Gastroesophageal sphincter (tissue), 4 donors: ENCODE data around the gene TRIOBP. TPM values are rescaled to one million over a fixed set of nuclear protein-coding genes. Genes with fewer than 3 reads are reported as not detected.

Experiments used
- ATAC-seq: fragments of 150-250 bp; one replicate; pipeline ENCODE4 v1.9.1; 2016; ENCODE audit warnings: mild to moderate bottlenecking, moderate library complexity
- H3K27ac ChIP-seq, 4 donors: fragments of 200-600 bp; sonication (generic) in 3 of 4; 1 replicate in 3 of 4; 2 replicates in 1 of 4; pipeline ENCODE4 v1.5.1; 2016 to 2019
- H3K27me3 ChIP-seq: fragments of 200-600 bp; sonication (generic); one replicate; pipeline ENCODE4 v1.5.1; 2019
- H3K36me3 ChIP-seq, 2 donors: fragments of 200-600 bp; sonication (generic); one replicate each; pipeline ENCODE4 v1.5.1; 2019; ENCODE audit warnings: control low read depth in 1 of 2
- H3K4me1 ChIP-seq, 3 donors: fragments of 200-600 bp; sonication (generic); 1 replicate in 2 of 3; 2 replicates in 1 of 3; pipeline ENCODE4 v1.5.1; 2016 to 2019; ENCODE audit warnings: control low read depth in 2 of 3
- H3K4me3 ChIP-seq, 2 donors: fragments of 200-600 bp; sonication (generic); one replicate each; pipeline ENCODE4 v1.5.1; 2019; ENCODE audit warnings: mild to moderate bottlenecking in 1 of 2, moderate library complexity in 1 of 2
- H3K9me3 ChIP-seq, 3 donors: fragments of 200-600 bp; sonication (generic); one replicate each; pipeline ENCODE4 v1.5.1; 2017 to 2019; ENCODE audit warnings: control low read depth in 2 of 3
- EP300 ChIP-seq: sonication (generic); formaldehyde crosslinking; IDR thresholded peaks from one replicate; pipeline ENCODE4 v1.6.1; 2017; ENCODE audit warnings: antibody characterized with exemption, mild to moderate bottlenecking
- POLR2A ChIP-seq, 2 donors: fragments of 450-650 bp; IDR thresholded peaks; one replicate each; pipeline ENCODE4 v1.6.1; 2017; ENCODE audit warnings: antibody characterized with exemption in 2 of 2, mild to moderate bottlenecking in 2 of 2, moderate library complexity in 1 of 2
- POLR2AphosphoS5 ChIP-seq: sonication (generic); formaldehyde crosslinking; IDR thresholded peaks from one replicate; pipeline ENCODE4 v1.6.1; 2017; ENCODE audit warnings: antibody characterized with exemption
- WGBS, 2 donors: methylation state at CpG; one replicate each; pipeline ENCODE4 v1.1.5; 2018; ENCODE audit warnings: low coverage in 1 of 2; 5-methylcytosine and 5-hydroxymethylcytosine counted together
- total RNA-seq, 4 donors: library from RNA; depleted of rRNA; stranded (reverse); fragments of >200 nt; gene quantifications; one replicate each; pipeline ENCODE4 v1.1.0, GENCODE V29; 2016
- TF ChIP-seq, protein P1 (sequence below), 4 experiments: fragments of 200-600 bp in 2 of 4; fragments of 450-650 bp in 2 of 4; sonication (generic) in 1 of 4; IDR thresholded peaks; one replicate each; pipeline ENCODE4 v1.5.1; 2017 to 2019; ENCODE audit warnings: antibody characterized with exemption in 4 of 4, mild to moderate bottlenecking in 2 of 4, moderate library complexity in 2 of 4

Gene TRIOBP
- total RNA-seq, 4 donors from 2014 or later = 128 to 234 (median 137) TPM

DNA sequence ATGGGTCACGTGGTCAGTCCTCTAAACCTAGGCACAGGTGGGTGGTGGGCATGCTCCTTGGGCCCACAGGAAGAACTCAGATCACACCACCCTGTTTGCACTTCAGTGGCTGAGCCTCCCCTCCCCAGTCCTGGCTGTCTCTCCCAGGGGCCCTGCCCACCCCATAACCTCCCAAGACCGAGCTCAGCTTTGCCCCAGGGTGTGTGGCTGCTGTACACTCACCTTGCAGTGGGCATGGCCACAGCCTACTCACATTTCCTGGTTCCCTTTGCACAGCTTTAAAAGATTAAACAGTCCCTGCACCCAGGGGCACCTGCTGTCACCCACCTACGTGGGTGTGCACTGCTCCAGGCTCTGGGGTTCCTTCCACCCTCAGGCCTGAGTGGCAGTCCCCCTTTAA, 13.8 kb downstream of the TRIOBP start:
- Histone ChIP-seq H3K36me3 (no peaks in the 10 kb centered on the region), H3K27me3 (no peaks in the 10 kb centered on the region), H3K9me3 (no peaks in the 10 kb centered on the region), H3K27ac (no peak overlapping the region), H3K4me3 (no peak overlapping the region), H3K4me1 (peaks cover 0 to 4% (median 0%) of the 10 kb centered on the region in 3 donors)
- WGBS, 2 donors = 92% methylated on average over 2 of the region's 3 CpGs; no CpG with 5 or more reads in 1 of the 2 donors
- TF ChIP-seq EP300 (no peak), POLR2A (IDR thresholded peaks at IDR 0.05) (no peak), POLR2AphosphoS5 (no peak)
- TF ChIP-seq, protein P1, sequence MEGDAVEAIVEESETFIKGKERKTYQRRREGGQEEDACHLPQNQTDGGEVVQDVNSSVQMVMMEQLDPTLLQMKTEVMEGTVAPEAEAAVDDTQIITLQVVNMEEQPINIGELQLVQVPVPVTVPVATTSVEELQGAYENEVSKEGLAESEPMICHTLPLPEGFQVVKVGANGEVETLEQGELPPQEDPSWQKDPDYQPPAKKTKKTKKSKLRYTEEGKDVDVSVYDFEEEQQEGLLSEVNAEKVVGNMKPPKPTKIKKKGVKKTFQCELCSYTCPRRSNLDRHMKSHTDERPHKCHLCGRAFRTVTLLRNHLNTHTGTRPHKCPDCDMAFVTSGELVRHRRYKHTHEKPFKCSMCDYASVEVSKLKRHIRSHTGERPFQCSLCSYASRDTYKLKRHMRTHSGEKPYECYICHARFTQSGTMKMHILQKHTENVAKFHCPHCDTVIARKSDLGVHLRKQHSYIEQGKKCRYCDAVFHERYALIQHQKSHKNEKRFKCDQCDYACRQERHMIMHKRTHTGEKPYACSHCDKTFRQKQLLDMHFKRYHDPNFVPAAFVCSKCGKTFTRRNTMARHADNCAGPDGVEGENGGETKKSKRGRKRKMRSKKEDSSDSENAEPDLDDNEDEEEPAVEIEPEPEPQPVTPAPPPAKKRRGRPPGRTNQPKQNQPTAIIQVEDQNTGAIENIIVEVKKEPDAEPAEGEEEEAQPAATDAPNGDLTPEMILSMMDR (IDR thresholded peaks at IDR 0.05) = no peak
- no peak for ATAC-seq

DNA sequence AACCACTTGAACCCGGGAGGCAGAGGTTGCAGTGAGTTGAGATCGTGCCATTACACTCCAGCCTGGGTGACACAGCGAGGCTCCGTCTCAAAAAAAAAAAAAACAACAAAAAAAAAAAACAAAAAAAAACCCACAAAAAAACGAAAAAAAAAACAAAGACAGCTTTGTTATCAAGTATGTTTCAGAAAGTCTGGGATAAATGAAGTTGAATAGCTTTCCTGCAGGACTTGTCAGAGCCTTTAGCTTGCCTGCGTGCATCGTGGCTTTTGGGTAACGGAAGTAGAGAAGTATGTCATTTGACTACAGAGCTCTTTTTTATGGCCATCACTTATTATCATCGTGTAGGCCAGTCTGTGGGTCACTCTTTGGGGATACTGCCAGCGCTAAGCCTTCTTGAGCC, 14.6 kb downstream of the TRIOBP start:
- WGBS, 2 donors = 83% methylated on average over 5 to 8 of the region's 10 CpGs
- H3K27me3 ChIP-seq = no peaks in the 10 kb centered on the region
- TF ChIP-seq EP300 = no peak
- no peak for TF ChIP-seq POLR2AphosphoS5
- TF ChIP-seq POLR2A (IDR thresholded peaks at IDR 0.05) = no peak
- TF ChIP-seq, protein P1 (IDR thresholded peaks at IDR 0.05) = no peak
- no peak overlapping the region for H3K4me3 ChIP-seq
- ATAC-seq = no peak
- H3K4me1 ChIP-seq = peaks cover 0 to 4% (median 0%) of the 10 kb centered on the region in 3 donors
- H3K27ac ChIP-seq = no peak overlapping the region
- H3K36me3 ChIP-seq = no peaks in the 10 kb centered on the region
- H3K9me3 ChIP-seq = no peaks in the 10 kb centered on the region

DNA sequence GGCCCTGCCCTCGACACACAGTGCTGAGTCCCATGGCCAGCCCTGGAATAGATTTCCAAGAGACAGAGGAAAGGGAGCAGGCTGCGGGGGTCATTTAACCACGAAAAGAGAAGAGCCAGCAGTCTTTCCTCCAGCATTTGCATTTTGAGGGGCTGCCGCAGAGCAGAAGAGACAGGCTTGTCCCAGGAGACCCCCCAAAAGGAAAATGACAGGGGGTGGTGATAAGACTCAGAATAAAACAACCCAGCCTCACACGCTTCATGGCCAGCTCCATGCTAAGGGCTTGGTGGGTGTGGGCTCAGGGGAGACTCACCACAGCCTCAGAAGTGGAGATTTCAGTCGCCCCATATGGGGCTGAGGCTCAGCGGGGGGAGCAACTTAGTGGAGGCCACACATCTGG, 16.9 kb downstream of the TRIOBP start:
- Histone ChIP-seq H3K27me3 (no peaks in the 10 kb centered on the region), H3K4me1 (peaks cover 0 to 2% (median 0%) of the 10 kb centered on the region in 3 donors), H3K9me3 (no peaks in the 10 kb centered on the region), H3K27ac (no peak overlapping the region), H3K4me3 (no peak overlapping the region), H3K36me3 (no peaks in the 10 kb centered on the region)
- WGBS, 2 donors = 94% methylated on average over 3 of the region's 7 CpGs; no CpG with 5 or more reads in 1 of the 2 donors
- TF ChIP-seq EP300 (no peak), POLR2A (IDR thresholded peaks at IDR 0.05) (no peak), POLR2AphosphoS5 (no peak)
- TF ChIP-seq, protein P1 (IDR thresholded peaks at IDR 0.05) = no peak
- no peak for ATAC-seq

DNA sequence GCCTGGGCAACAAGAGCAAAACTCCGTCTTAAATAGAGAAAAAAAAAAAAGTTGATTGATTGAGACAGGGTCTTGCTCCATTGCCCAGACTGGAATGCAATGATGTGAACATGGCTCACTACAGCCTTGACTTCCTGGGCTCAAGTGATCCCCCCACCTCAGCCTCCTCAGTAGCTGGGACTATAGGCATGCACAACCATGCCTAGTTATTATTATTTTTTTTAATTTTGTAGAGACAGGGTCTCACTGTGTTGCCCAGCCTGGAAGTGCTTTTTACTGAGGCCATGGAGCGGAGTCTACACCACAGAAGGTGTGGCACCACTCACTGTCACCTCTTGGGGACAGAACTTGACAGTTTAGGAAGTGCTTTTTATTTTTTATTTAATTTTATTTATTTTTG, 17.8 kb downstream of the TRIOBP start:
- no peak overlapping the region for H3K4me3 ChIP-seq
- no peaks in the 10 kb centered on the region for H3K36me3 ChIP-seq
- ATAC-seq = no peak
- 94 to 100% methylated on average over 1 to 2 of the region's 2 CpGs for WGBS, 2 donors
- no peaks in the 10 kb centered on the region for H3K27me3 ChIP-seq
- no peak overlapping the region for H3K27ac ChIP-seq
- no peak for TF ChIP-seq EP300
- TF ChIP-seq, protein P1 (IDR thresholded peaks at IDR 0.05) = no peak
- H3K9me3 ChIP-seq = no peaks in the 10 kb centered on the region
- no peaks in the 10 kb centered on the region for H3K4me1 ChIP-seq

DNA sequence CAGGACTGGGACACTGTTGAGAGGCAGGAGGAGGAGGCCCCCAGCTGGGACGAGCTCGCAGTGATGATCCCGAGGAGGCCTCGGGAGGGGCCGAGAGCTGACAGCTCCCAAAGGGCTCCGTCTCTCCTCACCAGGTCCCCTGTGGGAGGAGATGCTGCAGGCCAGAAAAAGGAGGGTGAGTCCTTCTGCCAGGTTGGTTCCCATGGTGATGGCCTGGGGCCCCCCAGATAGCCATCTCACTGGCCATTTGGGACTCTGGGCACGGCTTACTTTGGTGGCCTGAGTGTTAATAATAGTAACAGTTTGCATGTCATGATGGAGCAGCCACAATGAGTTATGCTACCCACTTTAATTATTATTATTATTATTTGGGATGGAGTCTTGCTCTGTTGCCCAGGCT, 18.9 kb downstream of the TRIOBP start:
- H3K9me3 ChIP-seq = no peaks in the 10 kb centered on the region
- 70% methylated on average over 1 of the region's 7 CpGs; no CpG with 5 or more reads in 1 of the 2 donors for WGBS, 2 donors
- H3K4me1 ChIP-seq = no peaks in the 10 kb centered on the region
- no peaks in the 10 kb centered on the region for H3K36me3 ChIP-seq
- ATAC-seq = no peak
- no peaks in the 10 kb centered on the region for H3K27me3 ChIP-seq
- H3K27ac ChIP-seq = no peak overlapping the region
- TF ChIP-seq POLR2AphosphoS5 (no peak), EP300 (no peak), POLR2A (IDR thresholded peaks at IDR 0.05) (no peak)
- TF ChIP-seq, protein P1 (IDR thresholded peaks at IDR 0.05) = no peak
- no peak overlapping the region for H3K4me3 ChIP-seq
